Posterior vena cava (tissue), 2 donors: ENCODE measurements around the gene AMZ1. TPM values are rescaled to one million over a fixed set of nuclear protein-coding genes. Genes with fewer than 3 reads are reported as not detected.

Experiments used
- DNase-seq: peaks from one replicate; pipeline ENCODE4 v3.0.0-alpha.2; 2020; ENCODE audit warnings: low spot score
- intact Hi-C, 2 donors: fragments of 100-400 bp; cut with DNase I; formaldehyde crosslinking; loops; one replicate each; pipeline versions ENCODE4 v1.14.1 to v1.14.2; 2022 to 2023
- long read RNA-seq, 2 donors: library from polyadenylated mRNA; unstranded; transcript quantifications; one replicate each; pipeline ENCODE4 v2.0.0, GENCODE V29; 2020 to 2021
- total RNA-seq, 2 donors: library from RNA; stranded (reverse); fragmentation: NEBNext Ultra II Directional; extraction: Animal tissue kit (Norgen Biotek cat#: 25700); gene quantifications; one replicate each; pipeline ENCODE4 v1.2.1, GENCODE V29; 2021
- donor health status: DM: yes; HTN: yes; CAD: no.
- donor health status: DM: yes; HTN: yes; CAD: no.

Gene AMZ1
- 1 to 10 TPM in 1 of 2 donors, under 1 TPM in 1; 0.32 to 1.1 TPM for total RNA-seq
- long read RNA-seq, donor 1, partial matches to known transcripts, result 0 of 2 reads
- long read RNA-seq, donor 1, other reads (novel, unspliced or antisense), result 2 of 2 reads
- long read RNA-seq, donor 2, partial matches to known transcripts, result 1 of 2 reads
- long read RNA-seq, donor 2, other reads (novel, unspliced or antisense), result 1 of 2 reads

DNA sequence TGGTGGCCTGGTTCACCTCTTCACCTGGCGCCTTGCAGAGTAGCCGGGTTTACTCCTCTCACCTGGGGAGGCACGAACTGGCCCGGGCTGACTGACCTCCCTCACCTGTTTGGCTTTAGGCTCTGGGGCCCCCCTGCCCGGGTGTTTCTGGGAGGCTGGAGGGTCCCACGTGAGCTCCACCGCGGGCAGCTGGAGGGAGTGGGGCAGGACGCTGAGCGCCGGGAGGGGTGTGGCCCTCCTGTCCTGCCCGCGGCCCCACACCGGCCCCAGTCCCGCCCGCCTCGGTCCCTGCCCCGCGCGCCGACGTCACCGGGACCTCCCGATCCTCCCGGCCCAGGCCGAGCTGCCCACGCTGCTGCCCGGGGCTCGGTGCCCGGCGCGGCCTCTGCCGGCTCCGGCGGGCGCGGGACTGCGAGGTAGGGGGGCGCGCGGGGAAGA lies at the start of gene AMZ1:
AMZ1 (plus strand) TSS at position 322 of the 438 bp plus-strand sequence. CDS start 12,250 bp downstream, outside the sequence.
- intact Hi-C loops, result loop anchor here in 1 of 2 donors (10.0 kb wide), 1 partner anchor 233 kb away; no protein-coding TSS in a partner anchor
- DNase-seq, result no peak

GRCh38 chr7:2638224-2638991 lies 49.6 kb upstream of the AMZ1 start:
- DNase-seq, result peak; percentile 85
- intact Hi-C loops, result no loop called here

- DNase-seq, result no peak
- intact Hi-C loops, result no loop called here
These were observed 48.8 kb upstream of the AMZ1 start for GRCh38 chr7:2639181-2639681.

DNA sequence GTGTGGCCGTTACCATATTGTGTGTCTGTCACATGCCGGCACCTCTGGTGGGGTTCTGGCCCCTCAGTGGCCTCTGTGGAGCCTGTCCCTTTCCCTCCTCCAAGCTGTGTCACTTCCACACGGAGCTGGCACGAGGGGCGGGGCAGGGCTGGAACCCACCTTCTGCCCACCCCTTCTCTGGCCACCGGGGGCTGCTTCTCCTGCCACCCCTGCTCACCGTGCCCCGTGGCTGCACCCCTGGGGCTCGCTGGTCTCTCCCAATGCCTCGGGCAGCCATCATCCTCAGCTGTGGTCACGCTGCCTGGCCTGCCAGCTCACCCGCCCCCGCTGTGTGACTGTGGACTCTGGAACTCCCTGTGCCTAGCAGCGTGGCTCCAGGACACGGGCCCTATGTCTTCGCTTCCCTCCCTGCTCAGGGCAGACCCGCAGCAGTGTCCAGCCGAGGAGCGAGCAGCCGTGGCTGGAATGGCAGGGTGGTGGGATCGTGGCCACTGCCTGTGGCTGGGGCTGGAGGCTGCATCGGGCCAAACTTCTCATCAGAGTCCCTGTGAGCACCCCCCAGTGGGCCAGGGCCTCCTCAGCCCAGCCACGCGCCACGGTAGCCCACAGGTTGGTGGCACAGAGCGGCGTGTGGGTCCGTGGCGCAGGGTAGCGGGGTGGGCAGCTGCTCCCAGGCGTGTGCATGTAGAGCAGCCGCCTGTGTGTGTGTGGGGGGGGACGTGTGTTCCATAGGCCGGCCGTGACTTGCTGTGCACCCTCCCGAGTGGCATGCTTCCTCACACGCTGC lies 48.1 kb upstream of the AMZ1 start:
- intact Hi-C loops, result no loop called here
- DNase-seq, result peak; percentile 79

DNA sequence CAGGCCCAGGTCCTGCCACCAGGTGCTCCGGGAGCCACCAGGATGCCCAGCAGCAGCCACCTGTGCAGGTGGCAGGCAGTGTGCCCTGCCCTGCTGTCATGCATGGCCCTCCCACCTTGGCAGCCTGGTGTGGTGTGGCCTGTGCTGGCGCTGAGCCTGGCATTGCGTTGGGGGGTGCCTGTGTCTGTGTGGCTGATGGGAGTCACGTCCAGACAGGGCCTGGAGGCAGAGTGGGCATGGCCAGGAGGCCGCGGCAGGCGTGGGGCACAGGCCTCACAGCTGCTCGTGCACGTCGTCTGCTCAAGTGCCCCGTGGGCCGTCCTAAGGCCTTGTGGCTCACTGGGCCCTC lies 47.5 kb upstream of the AMZ1 start:
- DNase-seq, result peak; percentile 80
- intact Hi-C loops, result no loop called here

DNA sequence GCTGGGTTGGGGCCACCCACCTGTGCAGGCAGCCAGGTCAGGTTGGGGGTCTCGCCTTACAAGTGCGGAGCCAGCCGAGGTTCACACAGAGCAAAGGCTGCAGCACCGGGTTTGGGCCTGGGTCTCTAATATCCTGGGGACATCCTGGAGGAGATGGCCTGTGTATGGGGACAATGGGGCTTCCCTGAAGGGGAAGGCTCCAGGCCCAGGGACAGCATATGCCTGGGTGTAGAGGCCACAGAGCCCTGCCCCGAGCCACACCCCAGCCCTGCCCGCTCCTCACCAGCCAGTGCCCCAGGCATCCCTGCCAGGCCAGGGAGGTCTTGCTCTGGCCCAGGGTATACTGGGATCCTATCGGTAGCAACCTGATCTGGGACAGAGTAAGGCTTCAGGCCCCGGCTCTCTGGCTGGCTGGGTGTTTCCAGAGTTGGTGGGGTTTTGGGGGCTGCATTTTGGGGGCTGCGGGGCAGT lies 47.1 kb upstream of the AMZ1 start:
- peak; percentile 84 for DNase-seq
- intact Hi-C loops, result no loop called here

GRCh38 chr7:2641406-2642393 lies 46.3 kb upstream of the AMZ1 start:
- intact Hi-C loops, result no loop called here
- DNase-seq, result peak; percentile 96

DNA sequence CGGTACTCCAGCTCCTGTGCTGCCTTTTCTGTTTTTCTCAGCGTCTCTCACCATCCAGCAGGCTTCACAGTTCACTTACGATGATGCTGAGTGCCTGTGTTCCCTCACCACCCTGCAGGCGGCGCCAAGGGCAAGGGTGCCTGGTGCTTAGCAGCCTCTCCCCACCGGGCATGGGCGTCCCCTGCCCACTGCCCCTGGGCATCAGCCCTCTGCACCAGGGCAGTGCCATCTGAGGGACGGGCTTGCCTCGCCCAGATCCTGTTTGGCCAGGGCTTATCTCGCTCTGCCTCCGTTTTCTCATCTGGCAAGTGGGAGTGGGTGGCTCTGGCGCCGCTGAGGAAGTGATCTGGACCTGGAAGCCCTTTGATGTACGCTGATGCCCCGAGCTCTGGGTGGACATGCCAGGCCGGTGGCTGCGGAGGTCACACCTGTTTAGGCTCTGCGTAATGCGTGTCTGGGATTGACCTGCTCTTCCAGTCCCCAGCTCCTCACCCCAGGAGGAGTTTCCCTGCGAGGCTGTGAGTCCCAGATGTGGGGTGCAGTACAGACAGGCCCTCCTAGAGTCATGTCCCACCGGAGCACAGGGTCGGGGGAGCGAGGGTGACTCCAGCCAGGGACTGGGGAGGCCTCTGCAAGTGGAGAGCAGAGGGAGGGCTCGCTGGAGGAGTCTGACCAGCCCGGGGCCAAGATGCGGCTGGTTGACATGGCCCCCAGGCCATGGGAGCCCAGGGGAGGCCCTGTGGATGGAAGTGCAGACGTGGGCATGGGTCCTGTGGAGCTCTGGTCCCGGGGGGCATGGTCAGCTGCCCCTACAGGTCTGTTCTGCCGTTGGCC lies 44.4 kb upstream of the AMZ1 start:
- intact Hi-C loops, result no loop called here

GRCh38 chr7:2644220-2644561 lies 43.8 kb upstream of the AMZ1 start:
- no peak for DNase-seq
- intact Hi-C loops, result no loop called here

More for the DNA sequence above, 44.4 kb upstream of the AMZ1 start:
- DNase-seq, result no peak

DNA sequence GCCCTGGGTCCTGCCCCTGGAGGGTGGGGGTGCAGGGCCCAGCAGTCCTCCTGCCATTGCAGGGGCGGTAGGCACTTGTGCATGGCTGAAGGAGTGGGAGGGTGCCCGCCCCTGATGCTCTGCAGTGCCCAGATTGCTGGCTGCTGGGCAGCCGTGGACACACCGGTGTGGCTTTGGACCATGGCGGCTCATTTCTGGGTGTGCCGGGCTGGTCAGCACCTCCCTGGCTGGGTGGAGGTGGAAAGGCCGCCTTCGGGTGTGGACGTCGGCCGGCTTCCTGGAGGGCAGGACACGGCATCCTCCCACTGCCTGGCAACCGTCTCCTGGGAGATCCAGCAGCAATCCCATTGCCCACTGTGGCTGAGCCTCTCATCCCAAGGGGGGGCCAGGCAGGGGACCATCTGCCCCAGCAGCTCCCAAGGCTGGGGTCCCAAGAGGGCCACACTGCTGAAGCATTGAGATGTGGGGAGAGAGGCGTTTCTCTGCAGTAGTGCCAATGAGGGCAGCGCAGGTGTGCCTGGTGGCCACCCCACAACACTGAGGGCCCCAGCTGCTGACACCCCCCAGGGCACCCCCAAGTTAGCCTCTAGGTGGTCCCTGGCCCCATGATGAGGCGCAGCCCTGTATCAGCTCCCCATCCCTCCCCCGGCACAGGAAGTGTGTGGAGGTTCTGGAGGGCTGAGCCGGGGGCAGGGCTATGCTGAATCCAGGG lies 43.3 kb upstream of the AMZ1 start:
- peak; percentile 82 for DNase-seq
- intact Hi-C loops, result no loop called here

GRCh38 chr7:2645274-2645868 lies 42.6 kb upstream of the AMZ1 start:
- peak; percentile 77 for DNase-seq
- intact Hi-C loops, result no loop called here

- DNase-seq, result no peak
- intact Hi-C loops, result no loop called here
These were observed 41.7 kb upstream of the AMZ1 start for GRCh38 chr7:2646336-2646679.

DNA sequence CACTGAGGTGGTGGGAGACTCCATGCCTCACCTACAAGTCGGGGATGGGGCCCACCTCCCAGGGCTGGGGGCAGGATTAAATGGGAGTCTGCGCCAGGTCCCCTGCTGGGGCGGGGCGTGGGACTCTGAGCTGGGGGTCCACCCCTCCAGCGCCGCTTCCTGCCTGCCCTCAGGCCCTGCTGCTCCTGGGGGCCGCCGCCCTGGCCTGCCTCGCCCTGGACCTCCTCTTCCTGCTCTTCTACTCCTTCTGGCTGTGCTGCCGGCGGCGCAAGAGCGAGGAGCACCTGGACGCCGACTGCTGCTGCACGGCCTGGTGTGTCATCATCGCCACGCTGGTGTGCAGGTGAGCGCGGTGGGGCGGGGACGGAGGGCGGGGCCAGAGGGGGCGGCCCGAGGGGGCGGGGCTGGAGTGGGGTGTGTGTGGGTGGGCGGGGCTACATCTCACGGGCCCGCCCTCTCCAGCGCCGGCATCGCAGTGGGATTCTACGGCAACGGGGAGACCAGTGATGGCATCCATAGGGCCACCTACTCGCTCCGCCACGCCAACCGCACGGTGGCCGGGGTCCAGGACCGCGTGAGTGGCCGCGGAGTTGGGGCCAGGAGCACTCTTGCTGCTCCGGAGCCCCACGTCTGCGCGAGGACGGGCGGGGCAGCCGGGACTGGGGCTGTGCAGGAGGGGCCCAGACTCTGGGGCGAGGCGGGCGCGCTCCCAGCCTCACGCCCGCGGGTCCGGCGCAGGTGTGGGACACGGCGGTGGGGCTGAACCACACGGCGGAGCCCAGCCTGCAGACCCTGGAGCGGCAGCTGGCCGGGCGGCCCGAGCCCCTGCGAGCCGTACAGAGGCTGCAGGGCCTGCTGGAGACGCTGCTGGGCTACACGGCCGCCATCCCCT lies 41.1 kb upstream of the AMZ1 start:
- intact Hi-C loops, result no loop called here
- peak; percentile 79 for DNase-seq

GRCh38 chr7:2647594-2648172 lies 40.3 kb upstream of the AMZ1 start:
- peak; percentile 76 for DNase-seq
- intact Hi-C loops, result no loop called here

GRCh38 chr7:2649139-2649838 lies 38.7 kb upstream of the AMZ1 start:
- intact Hi-C loops, result no loop called here
- no peak for DNase-seq
